Amygdala (tissue), 56 donors: ENCODE data around the gene VEZF1.

ENCODE experiments used
- DNase-seq, 56 donors: peaks; one replicate each; lab custom pipeline; 2025; lab: John Stamatoyannopoulos, UW

VEZF1 gene

GRCh38 chr17:57935833-57936807, 51.9 kb downstream of the VEZF1 start:
- DNase-seq = peak in 36 of 56 donors; percentile 27 to 83 (median 64)

- no peak for DNase-seq
Observed at GRCh38 chr17:57931488-57932137, 56.4 kb downstream of the VEZF1 start.

GRCh38 chr17:57930239-57930638, 57.8 kb downstream of the VEZF1 start:
- DNase-seq = no peak

- DNase-seq = peak in 4 of 56 donors; percentile 28 to 41 (median 33)
Observed at GRCh38 chr17:57929386-57929785, 58.7 kb downstream of the VEZF1 start.

- DNase-seq = peak in 5 of 56 donors; percentile 13 to 41 (median 28)
Observed at GRCh38 chr17:57928928-57929327, 59.1 kb downstream of the VEZF1 start.

GRCh38 chr17:57927048-57927723, 60.9 kb downstream of the VEZF1 start:
- peak in 38 of 56 donors; percentile 29 to 84 (median 60) for DNase-seq

- no peak for DNase-seq
Observed at GRCh38 chr17:57926723-57927047, 61.4 kb downstream of the VEZF1 start.

- DNase-seq = no peak
Observed at GRCh38 chr17:57925361-57925990, 62.6 kb downstream of the VEZF1 start.

- DNase-seq = peak in 4 of 56 donors; percentile 21 to 41 (median 30)
Observed at GRCh38 chr17:57924677-57925076, 63.4 kb downstream of the VEZF1 start.
